ENCODE data around the gene CAPN15.
"Not testable (repeated sequence)": the region's sequence is repeated elsewhere in the genome, so short reads cannot be mapped to it uniquely, and the experiment has no call there.

Gene CAPN15

GRCh38 chr16:527015-527903 lies at the start of gene CAPN15:
Gene CAPN15 (plus strand): TSS chr16:527712. CDS start chr16:546839, 19,127 bp downstream.
- peak in 54 of 56 donors; percentile 51 to 95 (median 82) for DNase-seq

GRCh38 chr16:478287-478686 lies 49.2 kb upstream of the CAPN15 start:
- not testable (repeated sequence) for DNase-seq

DNA sequence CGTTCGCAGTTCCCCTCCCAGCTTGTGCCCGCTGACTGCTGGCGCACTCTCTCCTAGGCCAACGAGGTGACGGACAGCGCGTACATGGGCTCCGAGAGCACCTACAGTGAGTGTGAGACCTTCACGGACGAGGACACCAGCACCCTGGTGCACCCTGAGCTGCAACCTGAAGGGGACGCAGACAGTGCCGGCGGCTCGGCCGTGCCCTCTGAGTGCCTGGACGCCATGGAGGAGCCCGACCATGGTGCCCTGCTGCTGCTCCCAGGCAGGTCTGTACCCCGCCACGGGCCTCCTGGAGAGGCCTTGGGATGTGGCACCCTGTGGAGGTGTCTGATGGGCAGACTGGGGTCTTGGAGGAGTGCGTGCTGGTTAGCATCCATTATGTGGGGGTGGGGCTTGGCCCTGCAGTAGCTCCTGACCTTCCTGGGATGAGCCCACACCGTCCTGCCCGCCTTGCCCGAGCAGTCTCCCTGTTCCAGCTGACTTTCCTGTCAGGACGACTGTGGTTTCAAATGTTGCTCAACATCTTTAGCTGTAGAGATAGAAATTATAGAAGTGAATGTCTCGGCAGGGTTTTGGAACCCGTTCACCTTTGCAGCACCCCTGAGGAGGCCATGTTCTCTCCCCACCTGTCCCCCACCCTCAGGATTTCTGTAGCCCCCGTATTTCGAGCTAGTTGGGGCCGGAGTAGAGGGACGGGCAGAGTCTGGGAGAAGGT lies 44.9 kb upstream of the CAPN15 start:
- DNase-seq: no peak

- peak in 27 of 56 donors; percentile 13 to 69 (median 35) for DNase-seq
Observed at GRCh38 chr16:483341-484075, 44.0 kb upstream of the CAPN15 start.

DNA sequence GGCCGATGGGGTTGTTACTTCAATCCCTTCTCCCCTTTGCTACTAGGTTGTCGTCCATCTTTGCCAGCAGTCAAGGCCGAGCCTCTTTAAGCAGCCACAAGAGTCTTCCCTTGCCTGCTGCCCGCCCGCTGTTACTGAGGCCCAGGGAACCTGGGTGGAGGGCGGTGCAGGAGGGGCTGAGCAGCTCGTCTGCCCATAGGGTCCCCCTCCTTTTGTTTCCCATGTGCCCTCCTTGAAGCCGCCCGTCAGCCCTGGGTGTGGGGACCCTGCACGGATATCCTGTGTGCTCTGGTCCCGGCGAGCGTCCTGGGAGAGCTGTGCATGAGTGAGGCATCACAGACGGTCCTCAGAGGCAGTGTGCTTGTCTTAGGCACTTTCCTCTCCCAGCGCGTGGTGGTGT lies 37.9 kb upstream of the CAPN15 start:
- DNase-seq: no peak

GRCh38 chr16:490768-491167 lies 36.7 kb upstream of the CAPN15 start:
- no peak for DNase-seq

- DNase-seq: peak in 1 of 56 donors; percentile 6
Observed at GRCh38 chr16:491220-491919, 36.1 kb upstream of the CAPN15 start.

DNA sequence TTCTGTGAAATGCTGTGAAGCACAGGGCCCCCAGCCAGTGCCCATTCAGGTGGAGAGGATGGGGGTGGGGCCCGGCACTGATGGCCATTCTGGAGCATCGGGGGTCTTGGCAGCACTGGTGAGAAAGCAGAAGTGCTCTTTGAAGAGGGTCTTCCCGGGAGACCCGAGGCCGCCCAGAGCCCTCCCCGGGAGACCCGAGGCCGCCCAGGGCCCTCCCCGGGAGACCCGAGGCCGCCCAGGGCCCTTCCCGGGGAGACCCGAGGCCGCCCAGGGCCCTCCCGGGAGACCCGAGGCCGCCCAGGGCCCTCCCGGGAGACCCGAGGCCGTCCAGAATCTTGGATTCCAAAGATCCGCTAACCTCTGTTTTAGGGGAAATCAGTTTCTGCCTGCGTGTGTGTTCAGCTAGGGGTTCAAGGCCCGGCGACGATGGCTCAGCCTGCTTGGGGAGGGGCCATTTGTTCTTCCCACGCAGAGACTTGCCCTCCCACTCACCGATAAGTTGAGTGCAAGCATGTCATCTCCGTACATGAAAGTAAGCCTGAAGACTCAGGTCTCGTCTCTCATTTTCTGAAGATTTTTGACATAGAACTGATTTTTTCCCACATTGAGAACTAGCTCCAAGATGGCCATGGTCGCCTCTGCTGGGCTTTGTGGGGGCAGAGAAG lies 35.2 kb upstream of the CAPN15 start:
- DNase-seq: peak in 1 of 56 donors; percentile 50

DNA sequence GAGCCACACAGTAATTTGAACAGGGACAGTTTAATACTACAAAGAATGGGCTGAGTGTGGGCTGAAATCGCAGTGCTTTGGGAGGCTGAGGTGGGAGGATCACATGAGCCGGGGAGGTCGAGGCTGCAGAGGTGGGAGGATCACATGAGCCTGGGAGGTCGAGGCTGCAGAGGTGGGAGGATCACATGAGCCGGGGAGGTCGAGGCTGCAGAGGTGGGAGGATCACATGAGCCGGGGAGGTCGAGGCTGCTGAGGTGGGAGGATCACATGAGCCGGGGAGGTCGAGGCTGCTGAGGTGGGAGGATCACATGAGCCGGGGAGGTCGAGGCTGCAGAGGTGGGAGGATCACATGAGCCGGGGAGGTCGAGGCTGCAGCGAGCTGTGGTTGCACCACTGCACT lies 32.8 kb upstream of the CAPN15 start:
- DNase-seq: peak in 7 of 56 donors; percentile 14 to 77 (median 38)

DNA sequence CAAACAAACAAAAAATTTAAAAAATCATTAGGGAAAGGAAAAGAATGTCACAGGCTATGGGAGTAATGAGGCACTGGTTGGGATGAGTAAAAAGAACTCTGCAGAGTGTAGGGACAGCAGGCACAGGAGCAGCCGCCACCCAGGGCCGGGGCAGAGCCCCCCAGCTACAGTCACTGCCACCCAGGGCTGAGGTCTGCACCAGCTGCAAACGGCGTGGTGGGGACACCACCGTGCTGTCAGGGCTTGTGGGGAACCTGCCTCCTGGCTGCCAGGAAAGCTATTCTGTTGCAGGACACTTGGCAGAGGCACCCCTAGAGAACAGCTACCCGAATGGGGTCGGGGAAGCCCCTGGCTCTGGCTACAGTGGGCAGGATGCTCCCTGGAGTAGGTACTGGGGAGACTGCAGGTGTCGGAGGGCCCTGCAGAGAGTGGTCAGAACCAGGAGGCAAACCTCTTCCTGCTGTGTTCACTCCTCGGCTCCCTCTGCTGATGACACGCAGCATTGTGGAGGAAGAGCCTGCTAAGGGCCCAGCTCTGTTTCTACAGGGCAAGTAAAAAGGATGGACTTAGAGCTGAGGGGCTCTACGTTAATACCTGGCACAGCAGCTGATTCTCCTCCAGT lies 32.3 kb upstream of the CAPN15 start:
- peak in 4 of 56 donors; percentile 7 to 33 (median 18) for DNase-seq

DNA sequence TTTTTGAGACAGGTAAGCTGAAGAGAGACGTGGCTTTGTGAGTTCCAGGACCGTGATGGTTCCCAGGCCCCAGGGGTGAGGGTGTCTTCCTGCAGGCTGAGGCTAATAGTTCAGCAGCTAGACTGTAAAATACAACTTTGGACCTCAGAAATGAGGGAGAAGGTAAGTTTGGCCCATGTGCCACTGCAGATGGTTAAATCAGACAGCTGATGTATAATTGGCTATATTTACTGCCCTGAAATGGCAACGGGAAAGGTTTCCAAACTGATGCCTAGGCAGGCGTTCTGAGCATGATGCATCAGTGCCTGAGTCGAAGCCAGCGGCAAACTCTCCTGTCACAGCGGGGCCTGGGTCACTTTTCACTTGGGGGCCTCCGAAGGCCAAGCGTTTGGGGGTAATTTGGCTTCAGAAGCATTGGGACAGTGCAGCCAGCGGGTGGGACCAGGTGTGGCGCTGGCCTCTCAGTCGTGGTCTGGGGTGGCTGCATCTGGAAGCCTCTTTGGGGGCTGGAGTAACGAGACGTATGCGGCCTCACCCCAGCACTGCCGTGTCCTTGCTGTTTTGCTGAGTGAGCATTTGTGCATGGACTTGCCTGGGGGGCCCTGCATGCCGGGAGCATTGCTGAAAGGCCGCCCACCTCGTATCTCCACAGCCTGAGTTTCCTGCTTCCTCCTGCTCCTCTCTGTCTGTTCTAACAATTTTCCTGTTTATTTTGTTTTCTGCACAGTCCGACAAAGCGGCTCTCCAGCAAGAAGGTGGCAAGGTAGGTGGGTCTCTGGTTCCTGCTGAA lies 31.2 kb upstream of the CAPN15 start:
- no peak for DNase-seq

DNA sequence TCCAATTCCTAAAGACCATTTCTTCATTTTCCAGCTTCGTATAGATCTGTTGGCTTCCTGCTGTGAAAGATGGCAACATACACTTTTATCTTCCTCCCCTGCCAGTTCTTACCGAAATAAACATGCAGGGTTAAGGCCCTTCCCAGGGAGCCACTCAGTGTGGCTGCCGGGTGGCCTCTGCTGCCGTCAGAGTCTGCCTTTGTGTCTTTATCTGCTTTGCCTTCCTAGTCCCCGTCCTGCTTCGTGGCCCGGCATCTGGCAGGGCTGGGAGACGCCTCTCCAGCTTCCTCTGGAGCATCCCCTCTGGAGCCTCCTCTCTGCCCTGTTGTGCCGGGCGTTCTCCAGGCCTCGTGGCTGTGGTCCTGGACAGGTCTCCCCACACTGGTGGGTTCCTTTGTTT lies 30.3 kb upstream of the CAPN15 start:
- no peak for DNase-seq

- DNase-seq: no peak
Observed at GRCh38 chr16:499924-500323, 27.6 kb upstream of the CAPN15 start.

GRCh38 chr16:500709-501108 lies 26.8 kb upstream of the CAPN15 start:
- DNase-seq: no peak

DNA sequence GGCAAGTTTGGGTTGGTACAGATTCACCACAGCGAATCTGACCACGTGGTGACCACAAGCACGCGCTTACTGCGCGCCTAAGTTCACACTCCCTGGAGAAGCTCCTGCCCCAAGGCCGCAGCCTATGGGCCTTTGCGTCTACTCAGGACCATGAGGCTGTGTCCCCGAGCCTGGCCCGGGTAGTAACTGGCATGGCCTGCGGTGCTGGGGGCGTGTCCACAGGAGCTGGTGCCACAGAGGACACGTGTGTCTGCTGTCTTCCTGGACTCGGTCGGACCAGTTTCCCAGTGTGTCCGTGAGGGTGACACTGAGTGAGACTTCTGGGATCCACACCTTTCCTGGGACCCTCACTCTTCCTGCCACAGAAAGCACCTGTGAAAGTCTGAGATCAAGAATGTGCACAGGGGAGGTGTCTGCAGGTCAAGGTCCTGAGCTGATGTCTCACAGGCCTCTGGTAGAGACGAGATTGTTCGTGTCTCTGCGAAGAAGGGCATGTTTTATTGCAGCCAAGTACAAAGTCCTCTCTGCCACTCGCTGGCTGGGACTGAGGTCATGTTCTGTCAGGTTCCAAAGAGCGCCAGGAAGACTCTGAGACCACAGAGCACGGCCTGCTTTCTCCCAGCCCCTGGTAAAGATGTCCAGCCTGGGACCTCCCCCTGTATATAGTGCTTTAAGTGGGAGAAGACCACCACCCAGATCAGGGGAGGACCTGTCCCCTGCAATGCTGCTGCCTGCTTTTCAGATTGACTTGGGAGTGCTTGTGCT lies 25.2 kb upstream of the CAPN15 start:
- no peak for DNase-seq

DNA sequence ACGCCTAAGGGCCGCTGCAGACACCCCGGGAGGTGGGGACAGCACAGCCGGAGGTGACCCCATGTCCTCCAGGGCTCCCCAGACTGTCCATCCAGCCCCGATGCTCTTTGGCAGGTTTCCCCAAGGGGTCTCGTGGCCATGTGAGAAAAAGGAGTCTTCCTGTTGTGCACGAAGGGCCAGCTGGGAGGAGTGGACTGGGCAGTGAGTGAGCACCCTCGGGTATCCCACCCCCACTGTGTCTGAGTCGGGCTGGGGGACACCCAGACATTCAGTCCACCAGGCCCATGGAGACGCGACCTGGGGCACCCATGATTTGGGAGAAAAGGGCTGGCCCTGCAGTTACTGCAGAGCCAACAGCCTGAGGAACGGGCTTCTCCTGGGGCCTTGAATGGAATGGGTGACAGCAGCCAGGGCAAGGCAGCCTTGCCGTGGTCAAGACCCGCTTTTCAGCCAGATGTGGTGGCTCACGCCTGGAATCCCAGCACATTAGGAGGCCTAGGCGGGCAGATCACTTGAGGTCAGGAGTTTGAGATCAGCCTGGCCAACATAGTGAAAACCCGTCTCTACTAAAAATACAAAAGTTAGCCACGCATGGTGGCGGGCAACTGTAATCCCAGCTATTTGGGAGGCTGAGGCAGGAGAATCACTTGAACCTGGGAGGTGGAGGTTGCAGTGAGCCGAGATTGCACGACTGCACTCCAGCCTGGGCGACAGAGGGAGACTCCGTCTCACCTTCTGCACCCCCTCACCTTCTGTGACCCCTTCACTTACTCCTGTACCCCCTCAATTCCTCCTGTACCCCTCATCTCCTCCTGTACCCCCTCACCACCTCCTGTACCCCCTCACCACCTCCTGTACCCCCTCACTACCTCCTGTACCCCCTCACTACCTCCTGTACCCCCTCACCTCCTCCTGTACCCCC lies 24.1 kb upstream of the CAPN15 start:
- DNase-seq: no peak

Data from amygdala (tissue), 56 donors.